ENCODE data around the gene PIH1D1.

PIH1D1 gene

GRCh38 chr19:49490287-49491029, 38.8 kb upstream of the PIH1D1 start:
- Histone ChIP-seq H3K9ac (ENCODE audit: low read length) (peak overlapping the region; percentile 100), H3K9me3 (ENCODE audit: control insufficient read depth, insufficient read depth, low read depth, low read length) (no peaks in the 10 kb centered on the region), H3K27ac (ENCODE audit: low read depth, low read length) (peak overlapping the region; percentile 99), H3K27me3 (ENCODE audit: control insufficient read depth, insufficient read depth, low read length) (no peaks in the 10 kb centered on the region), H3K4me3 (ENCODE audit: low read depth, low read length) (no peak overlapping the region), H3K4me1 (ENCODE audit: control insufficient read depth, insufficient read depth, low read length) (no peaks in the 10 kb centered on the region), H3K36me3 (ENCODE audit: control insufficient read depth, insufficient read depth, low read length) (peaks cover 52% of the 10 kb centered on the region)

DNA sequence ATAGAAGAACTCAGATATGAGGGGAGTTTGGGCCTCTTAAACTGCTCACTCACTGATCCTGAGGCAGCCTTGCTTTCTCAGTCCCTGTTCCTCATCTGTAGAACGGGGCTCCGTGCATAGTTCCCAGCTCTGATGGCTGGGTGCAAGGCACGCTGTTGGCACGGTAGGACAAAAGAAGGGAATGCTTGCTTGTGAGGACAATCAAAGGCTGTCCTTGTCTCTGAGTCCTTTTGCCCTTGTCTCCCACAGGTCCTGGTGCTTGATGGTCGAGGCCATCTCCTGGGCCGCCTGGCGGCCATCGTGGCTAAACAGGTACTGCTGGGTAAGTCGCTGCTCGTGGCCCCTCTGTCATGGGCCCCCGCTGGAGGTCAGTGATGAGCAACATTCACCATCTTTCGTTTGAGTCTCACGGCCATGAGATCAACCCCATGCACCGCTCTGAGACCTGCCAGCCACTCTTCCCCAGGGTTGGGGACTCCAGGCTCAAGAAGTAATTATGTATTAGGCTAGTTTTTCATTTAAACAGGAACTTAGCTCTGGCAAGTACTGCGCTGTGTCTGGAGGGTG, 38.1 kb upstream of the PIH1D1 start:
- peak overlapping the region; percentile 99 for H3K27ac ChIP-seq (ENCODE audit: low read depth, low read length)
- peak overlapping the region; percentile 100 for H3K9ac ChIP-seq (ENCODE audit: low read length)
- no peaks in the 10 kb centered on the region for H3K4me1 ChIP-seq (ENCODE audit: control insufficient read depth, insufficient read depth, low read length)
- H3K36me3 ChIP-seq (ENCODE audit: control insufficient read depth, insufficient read depth, low read length), result peaks cover 52% of the 10 kb centered on the region
- H3K9me3 ChIP-seq (ENCODE audit: control insufficient read depth, insufficient read depth, low read depth, low read length), result no peaks in the 10 kb centered on the region
- no peaks in the 10 kb centered on the region for H3K27me3 ChIP-seq (ENCODE audit: control insufficient read depth, insufficient read depth, low read length)
- peak overlapping the region; percentile 98 for H3K4me3 ChIP-seq (ENCODE audit: low read depth, low read length)

DNA sequence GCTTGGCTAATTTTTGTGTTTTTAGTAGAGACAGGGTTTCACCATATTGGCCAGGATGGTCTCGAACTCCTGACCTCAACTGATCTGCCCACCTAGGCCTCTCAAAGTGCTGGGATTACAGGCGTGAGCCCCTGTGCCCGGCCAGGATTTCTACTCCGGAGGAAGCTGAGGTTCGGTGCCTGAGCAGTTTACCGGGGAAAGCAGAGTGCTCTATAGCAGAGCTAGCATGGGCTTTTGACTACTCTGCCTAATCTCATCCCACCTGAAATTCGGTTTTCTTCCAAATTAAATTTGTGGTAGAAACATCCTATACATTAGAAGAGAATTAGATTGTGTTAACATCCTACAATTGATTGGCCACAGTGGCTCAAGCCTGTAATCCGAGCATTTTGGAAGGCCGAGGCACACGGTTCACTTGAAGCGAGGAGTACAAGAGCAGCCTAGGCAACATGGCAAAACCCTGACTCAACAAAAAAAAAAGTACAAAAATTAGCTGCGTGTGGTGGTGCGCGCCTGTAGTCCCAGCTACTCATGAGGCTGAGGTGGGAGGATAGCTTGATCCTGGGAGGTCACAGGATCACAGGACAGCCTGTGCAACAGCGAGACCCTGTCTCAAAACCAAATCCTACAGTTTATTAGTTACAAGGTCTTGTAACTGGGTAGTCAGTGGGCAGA, 37.4 kb upstream of the PIH1D1 start:
- H3K36me3 ChIP-seq (ENCODE audit: control insufficient read depth, insufficient read depth, low read length), result peaks cover 52% of the 10 kb centered on the region
- no peaks in the 10 kb centered on the region for H3K9me3 ChIP-seq (ENCODE audit: control insufficient read depth, insufficient read depth, low read depth, low read length)
- H3K9ac ChIP-seq (ENCODE audit: low read length), result peak overlapping the region; percentile 100

GRCh38 chr19:49488046-49488862, 36.6 kb upstream of the PIH1D1 start:
- no peaks in the 10 kb centered on the region for H3K9me3 ChIP-seq (ENCODE audit: control insufficient read depth, insufficient read depth, low read depth, low read length)
- peak overlapping the region; percentile 100 for H3K9ac ChIP-seq (ENCODE audit: low read length)
- peaks cover 52% of the 10 kb centered on the region for H3K36me3 ChIP-seq (ENCODE audit: control insufficient read depth, insufficient read depth, low read length)
- H3K4me1 ChIP-seq (ENCODE audit: control insufficient read depth, insufficient read depth, low read length), result no peaks in the 10 kb centered on the region
- no peaks in the 10 kb centered on the region for H3K27me3 ChIP-seq (ENCODE audit: control insufficient read depth, insufficient read depth, low read length)
- peak overlapping the region; percentile 98 for H3K4me3 ChIP-seq (ENCODE audit: low read depth, low read length)
- peak overlapping the region; percentile 99 for H3K27ac ChIP-seq (ENCODE audit: low read depth, low read length)

More for the DNA sequence above, 37.4 kb upstream of the PIH1D1 start:
- H3K27ac ChIP-seq (ENCODE audit: low read depth, low read length), result peak overlapping the region; percentile 99
- H3K4me1 ChIP-seq (ENCODE audit: control insufficient read depth, insufficient read depth, low read length), result no peaks in the 10 kb centered on the region
- H3K4me3 ChIP-seq (ENCODE audit: low read depth, low read length), result peak overlapping the region; percentile 98
- no peaks in the 10 kb centered on the region for H3K27me3 ChIP-seq (ENCODE audit: control insufficient read depth, insufficient read depth, low read length)

- no peaks in the 10 kb centered on the region for H3K27me3 ChIP-seq (ENCODE audit: control insufficient read depth, insufficient read depth, low read length)
- H3K9me3 ChIP-seq (ENCODE audit: control insufficient read depth, insufficient read depth, low read depth, low read length), result no peaks in the 10 kb centered on the region
- H3K9ac ChIP-seq (ENCODE audit: low read length), result peak within 1 kb of the TSS; percentile 100
- peaks cover 48% of the 10 kb centered on the region for H3K36me3 ChIP-seq (ENCODE audit: control insufficient read depth, insufficient read depth, low read length)
- H3K27ac ChIP-seq (ENCODE audit: low read depth, low read length), result peak within 1 kb of the TSS; percentile 99
- no peaks in the 10 kb centered on the region for H3K4me1 ChIP-seq (ENCODE audit: control insufficient read depth, insufficient read depth, low read length)
- H3K4me3 ChIP-seq (ENCODE audit: low read depth, low read length), result peak within 1 kb of the TSS; percentile 98
Observed at GRCh38 chr19:49487277-49488045, 35.8 kb upstream of the PIH1D1 start, which contains the start of gene RPL13A. Gene RPL13A (plus strand): TSS chr19:49487608. CDS start chr19:49487630, 22 bp downstream.

GRCh38 chr19:49486710-49487276, 35.2 kb upstream of the PIH1D1 start:
- no peaks in the 10 kb centered on the region for H3K4me1 ChIP-seq (ENCODE audit: control insufficient read depth, insufficient read depth, low read length)
- H3K4me3 ChIP-seq (ENCODE audit: low read depth, low read length), result 0 out of 2 replicates have a peak overlapping the region, but pooled peaks have one; percentile 14
- peak overlapping the region; percentile 53 for H3K9ac ChIP-seq (ENCODE audit: low read length)
- peaks cover 41% of the 10 kb centered on the region for H3K36me3 ChIP-seq (ENCODE audit: control insufficient read depth, insufficient read depth, low read length)
- no peaks in the 10 kb centered on the region for H3K9me3 ChIP-seq (ENCODE audit: control insufficient read depth, insufficient read depth, low read depth, low read length)
- H3K27me3 ChIP-seq (ENCODE audit: control insufficient read depth, insufficient read depth, low read length), result no peaks in the 10 kb centered on the region
- no peak overlapping the region for H3K27ac ChIP-seq (ENCODE audit: low read depth, low read length)

DNA sequence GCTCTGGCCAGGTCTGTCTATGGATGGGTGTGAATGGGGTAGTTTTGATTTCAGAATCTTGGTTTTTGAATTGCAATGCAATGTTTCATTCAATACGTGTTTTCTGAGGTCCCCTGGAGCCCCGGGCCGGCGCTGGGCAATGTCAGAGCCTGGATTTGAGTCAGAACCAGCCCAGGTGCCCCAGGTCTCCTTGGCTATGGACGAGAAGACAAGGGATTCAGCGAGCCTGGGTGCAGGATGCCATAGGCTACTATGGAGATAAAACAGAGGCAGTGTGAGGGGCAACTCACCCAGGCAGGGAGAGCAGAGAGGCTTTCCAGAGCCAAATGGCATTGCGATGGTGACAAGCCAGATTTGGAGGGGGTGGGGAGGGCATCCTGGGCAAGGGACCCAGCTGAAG, 34.6 kb upstream of the PIH1D1 start:
- H3K4me3 ChIP-seq (ENCODE audit: low read depth, low read length), result no peak overlapping the region
- H3K36me3 ChIP-seq (ENCODE audit: control insufficient read depth, insufficient read depth, low read length), result peaks cover 36% of the 10 kb centered on the region
- no peaks in the 10 kb centered on the region for H3K27me3 ChIP-seq (ENCODE audit: control insufficient read depth, insufficient read depth, low read length)
- no peak overlapping the region for H3K27ac ChIP-seq (ENCODE audit: low read depth, low read length)
- H3K9me3 ChIP-seq (ENCODE audit: control insufficient read depth, insufficient read depth, low read depth, low read length), result no peaks in the 10 kb centered on the region
- peak overlapping the region; percentile 8 for H3K9ac ChIP-seq (ENCODE audit: low read length)
- no peaks in the 10 kb centered on the region for H3K4me1 ChIP-seq (ENCODE audit: control insufficient read depth, insufficient read depth, low read length)

DNA sequence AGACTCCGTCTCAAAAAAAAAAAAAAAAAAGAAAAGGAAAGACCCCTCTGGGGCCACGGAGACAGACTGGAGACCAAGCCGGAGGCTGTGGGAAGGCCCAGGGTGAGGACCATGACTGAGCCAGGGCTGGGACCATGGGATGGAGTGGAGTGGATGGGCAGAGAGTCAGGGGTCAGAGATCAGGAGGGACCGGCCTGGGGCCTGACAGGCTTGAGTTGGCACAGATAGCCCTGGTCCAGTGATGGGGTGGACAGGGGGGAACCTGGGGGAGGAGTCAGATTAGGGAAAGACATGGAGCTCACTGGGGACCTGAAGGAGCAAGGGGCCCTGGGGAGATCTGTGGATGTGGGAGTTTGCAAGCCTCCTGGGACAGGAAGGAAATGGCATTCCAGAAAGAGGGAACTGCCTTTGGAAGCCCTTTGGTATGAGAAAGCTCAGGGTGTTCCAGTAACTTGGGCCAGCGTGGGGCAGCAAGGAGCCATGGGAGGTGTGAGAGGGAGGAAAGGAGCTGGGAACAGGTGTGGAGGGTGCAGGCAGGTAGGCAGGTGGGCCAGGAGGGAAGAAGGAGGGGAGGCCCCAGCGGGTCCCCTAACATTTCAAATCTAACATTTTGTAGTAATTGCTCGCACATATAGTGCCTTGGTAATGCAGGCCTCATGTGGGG, 29.5 kb upstream of the PIH1D1 start:
- Histone ChIP-seq H3K9ac (ENCODE audit: low read length) (no peak overlapping the region), H3K27ac (ENCODE audit: low read depth, low read length) (no peak overlapping the region), H3K9me3 (ENCODE audit: control insufficient read depth, insufficient read depth, low read depth, low read length) (no peaks in the 10 kb centered on the region), H3K4me1 (ENCODE audit: control insufficient read depth, insufficient read depth, low read length) (peaks cover 2% of the 10 kb centered on the region; the same call in 1 of the 2 replicates), H3K27me3 (ENCODE audit: control insufficient read depth, insufficient read depth, low read length) (no peaks in the 10 kb centered on the region), H3K36me3 (ENCODE audit: control insufficient read depth, insufficient read depth, low read length) (no peaks in the 10 kb centered on the region), H3K4me3 (ENCODE audit: low read depth, low read length) (no peak overlapping the region)

- no peaks in the 10 kb centered on the region for H3K36me3 ChIP-seq (ENCODE audit: control insufficient read depth, insufficient read depth, low read length)
- no peaks in the 10 kb centered on the region for H3K9me3 ChIP-seq (ENCODE audit: control insufficient read depth, insufficient read depth, low read depth, low read length)
- H3K4me3 ChIP-seq (ENCODE audit: low read depth, low read length), result no peak overlapping the region
- H3K27ac ChIP-seq (ENCODE audit: low read depth, low read length), result no peak overlapping the region
- peaks cover under 1% of the 10 kb centered on the region for H3K27me3 ChIP-seq (ENCODE audit: control insufficient read depth, insufficient read depth, low read length)
- peaks cover 2% of the 10 kb centered on the region; the same call in 1 of the 2 replicates for H3K4me1 ChIP-seq (ENCODE audit: control insufficient read depth, insufficient read depth, low read length)
- no peak overlapping the region for H3K9ac ChIP-seq (ENCODE audit: low read length)
Observed at GRCh38 chr19:49479975-49480628, 28.5 kb upstream of the PIH1D1 start.
